Endothelial cell of coronary artery (primary cell): ENCODE data around the gene GFRAL. TPM values are rescaled to one million over a fixed set of nuclear protein-coding genes. Genes with fewer than 3 reads are reported as not detected.

ENCODE experiments used
- total RNA-seq: library from RNA; depleted of rRNA; stranded (reverse); fragments of >200 nt; gene quantifications from 2 replicates; pipeline ENCODE4 v1.2.3, GENCODE V29; 2014

Gene GFRAL
- not detected in 2 replicates for total RNA-seq

GRCh38 chr6:55327169-55327568 lies at the start of gene GFRAL:
Gene GFRAL, plus strand, starts transcription at chr6:55327469. Its CDS starts 86 bp downstream, at chr6:55327555.

Other genes with a start within 250 kb of the GFRAL start
- gene HCRTR2, start 153.0 kb upstream of the GFRAL start, total RNA-seq, result not detected in 2 replicates